Putamen (tissue), 1 donor: ENCODE measurements around the gene MAGED1.

Source experiments
- DNase-seq: peaks from one replicate; pipeline ENCODE4 v3.0.0-alpha.2; 2016; ENCODE audit warnings: low spot score

Gene MAGED1, protein sequence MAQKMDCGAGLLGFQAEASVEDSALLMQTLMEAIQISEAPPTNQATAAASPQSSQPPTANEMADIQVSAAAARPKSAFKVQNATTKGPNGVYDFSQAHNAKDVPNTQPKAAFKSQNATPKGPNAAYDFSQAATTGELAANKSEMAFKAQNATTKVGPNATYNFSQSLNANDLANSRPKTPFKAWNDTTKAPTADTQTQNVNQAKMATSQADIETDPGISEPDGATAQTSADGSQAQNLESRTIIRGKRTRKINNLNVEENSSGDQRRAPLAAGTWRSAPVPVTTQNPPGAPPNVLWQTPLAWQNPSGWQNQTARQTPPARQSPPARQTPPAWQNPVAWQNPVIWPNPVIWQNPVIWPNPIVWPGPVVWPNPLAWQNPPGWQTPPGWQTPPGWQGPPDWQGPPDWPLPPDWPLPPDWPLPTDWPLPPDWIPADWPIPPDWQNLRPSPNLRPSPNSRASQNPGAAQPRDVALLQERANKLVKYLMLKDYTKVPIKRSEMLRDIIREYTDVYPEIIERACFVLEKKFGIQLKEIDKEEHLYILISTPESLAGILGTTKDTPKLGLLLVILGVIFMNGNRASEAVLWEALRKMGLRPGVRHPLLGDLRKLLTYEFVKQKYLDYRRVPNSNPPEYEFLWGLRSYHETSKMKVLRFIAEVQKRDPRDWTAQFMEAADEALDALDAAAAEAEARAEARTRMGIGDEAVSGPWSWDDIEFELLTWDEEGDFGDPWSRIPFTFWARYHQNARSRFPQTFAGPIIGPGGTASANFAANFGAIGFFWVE

DNA sequence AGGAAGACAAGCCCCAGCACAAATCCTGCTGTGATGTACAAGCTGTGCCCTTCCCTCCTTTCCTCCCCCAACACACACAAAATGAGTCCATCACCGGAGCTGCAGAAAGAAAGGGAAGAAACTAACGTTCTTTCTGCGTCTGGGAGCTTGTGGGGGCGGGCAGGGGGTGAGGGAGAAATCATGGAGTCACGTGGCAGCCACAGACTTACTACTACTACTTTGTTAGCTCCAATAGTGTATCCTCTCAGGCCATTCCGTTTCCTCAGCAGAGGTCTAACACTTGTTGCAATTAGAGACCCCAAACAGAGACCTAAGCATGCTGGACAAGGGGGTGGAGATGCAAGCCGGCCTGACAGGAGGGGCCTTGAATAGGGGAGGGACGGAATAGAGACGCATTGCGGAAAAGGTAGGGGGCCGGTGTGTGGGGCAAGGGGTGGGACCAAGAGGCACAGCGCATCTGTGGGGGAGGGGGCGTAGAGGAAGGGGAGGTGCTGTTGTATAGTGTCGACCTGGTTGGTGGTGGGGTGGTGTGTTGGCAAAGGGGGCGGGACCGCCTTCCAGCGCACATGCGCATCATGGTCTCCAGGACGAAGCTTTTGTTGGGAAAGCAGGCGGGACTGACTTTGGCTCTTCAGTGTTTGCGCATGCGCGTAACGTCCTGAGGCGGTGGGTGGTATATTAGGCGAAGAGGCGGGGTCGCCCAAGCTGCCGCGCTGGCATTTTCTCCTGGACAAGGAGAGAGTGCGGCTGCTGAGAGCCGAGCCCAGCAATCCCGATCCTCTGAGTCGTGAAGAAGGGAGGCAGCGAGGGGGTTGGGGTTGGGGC lies at the start of gene MAGED1:
TSS of gene MAGED1 (plus strand) at position 703 of the 825 bp plus-strand sequence. CDS start 682 bp downstream, outside the sequence.
- peak; percentile 89 for DNase-seq

- no peak for DNase-seq
Measured at GRCh38 chrX:51847463-51847862, 46.0 kb upstream of the MAGED1 start.

- no peak for DNase-seq
Measured at GRCh38 chrX:51851507-51852085, 41.8 kb upstream of the MAGED1 start.

DNA sequence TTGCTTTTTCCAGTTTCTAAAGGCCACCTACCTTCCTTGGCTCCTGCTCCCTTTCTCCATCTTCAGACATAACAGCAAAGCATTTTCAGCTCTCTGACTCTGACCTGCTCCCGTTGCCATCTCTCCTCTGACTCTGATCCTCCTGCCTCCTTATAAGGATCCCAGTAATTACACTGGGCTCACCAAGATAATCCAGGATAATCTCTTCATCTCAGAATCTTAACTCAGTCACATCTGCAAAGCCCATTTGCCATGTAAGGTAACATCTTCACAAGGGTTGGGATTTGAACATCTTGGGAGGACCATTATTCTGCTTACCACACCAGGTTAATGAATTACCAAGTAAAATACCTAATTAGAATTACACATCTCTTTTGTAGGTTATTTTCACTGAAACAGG lies 41.3 kb upstream of the MAGED1 start:
- DNase-seq: no peak

DNA sequence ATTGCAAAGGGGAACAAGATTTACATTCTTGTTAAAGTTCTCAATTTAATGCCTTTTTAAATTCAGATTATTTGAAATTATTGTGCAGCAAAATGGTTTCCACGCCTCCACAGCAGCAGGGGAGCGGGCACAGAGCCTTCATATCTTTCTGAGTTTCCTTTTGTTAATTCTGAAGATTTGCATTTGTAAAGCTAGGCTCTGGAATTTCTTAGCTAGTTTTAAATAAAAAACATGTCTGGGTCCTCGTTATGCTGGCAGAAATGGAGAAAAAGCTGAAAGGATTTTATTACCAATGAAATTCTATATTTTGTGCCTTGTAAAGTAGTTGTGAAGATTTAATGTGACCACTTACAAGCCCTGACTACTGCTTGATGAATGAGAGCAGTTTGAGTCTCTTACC lies 40.8 kb upstream of the MAGED1 start:
- DNase-seq: no peak

- no peak for DNase-seq
Measured at GRCh38 chrX:51853251-51853650, 40.2 kb upstream of the MAGED1 start.

DNA sequence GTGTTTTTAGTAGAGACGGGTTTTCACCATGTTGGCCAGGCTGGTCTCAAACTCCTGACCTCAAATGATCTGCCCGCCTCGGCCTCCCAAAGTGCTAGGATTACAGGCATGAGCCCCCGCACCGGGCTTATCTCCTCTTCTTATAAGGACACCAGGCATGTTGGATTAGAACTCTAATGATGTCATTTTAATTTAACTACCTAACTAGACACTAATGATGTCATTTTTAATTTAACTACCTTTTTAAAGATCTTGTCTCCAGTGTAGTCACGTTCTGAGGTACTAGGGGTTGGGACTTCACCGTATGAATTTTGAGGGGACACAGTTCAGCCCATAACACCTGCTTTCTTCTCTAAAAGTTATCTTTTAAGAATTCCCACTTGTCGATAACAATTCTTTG lies 37.7 kb upstream of the MAGED1 start:
- no peak for DNase-seq

DNA sequence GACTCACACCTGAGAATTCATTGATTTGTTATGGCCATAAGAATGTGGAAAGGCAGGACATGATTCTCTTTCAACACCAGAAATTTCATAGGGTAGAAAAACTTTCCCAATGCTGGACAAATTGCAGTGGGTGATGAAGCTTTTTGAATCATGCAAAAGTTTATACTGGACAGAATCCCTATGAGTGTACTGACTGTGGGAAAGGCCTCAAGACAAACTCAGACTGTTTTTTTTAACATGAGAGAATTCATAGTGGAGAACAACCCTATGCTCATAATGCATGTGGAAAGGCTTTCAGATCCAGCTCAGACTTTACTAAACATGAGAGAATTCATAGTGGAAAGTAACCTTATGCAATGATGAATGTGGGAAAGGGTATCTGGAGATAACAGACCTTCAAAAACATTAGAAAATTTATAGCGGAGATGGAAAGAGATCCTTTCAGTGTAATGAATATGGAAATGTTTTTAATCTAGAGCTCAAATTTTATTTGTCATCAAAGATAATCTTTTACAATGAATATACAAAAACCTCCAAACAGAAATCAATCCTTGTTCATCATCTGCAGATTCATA lies 36.2 kb upstream of the MAGED1 start:
- DNase-seq: no peak

GRCh38 chrX:51860679-51861078 lies 32.7 kb upstream of the MAGED1 start:
- peak; percentile 4 for DNase-seq

DNA sequence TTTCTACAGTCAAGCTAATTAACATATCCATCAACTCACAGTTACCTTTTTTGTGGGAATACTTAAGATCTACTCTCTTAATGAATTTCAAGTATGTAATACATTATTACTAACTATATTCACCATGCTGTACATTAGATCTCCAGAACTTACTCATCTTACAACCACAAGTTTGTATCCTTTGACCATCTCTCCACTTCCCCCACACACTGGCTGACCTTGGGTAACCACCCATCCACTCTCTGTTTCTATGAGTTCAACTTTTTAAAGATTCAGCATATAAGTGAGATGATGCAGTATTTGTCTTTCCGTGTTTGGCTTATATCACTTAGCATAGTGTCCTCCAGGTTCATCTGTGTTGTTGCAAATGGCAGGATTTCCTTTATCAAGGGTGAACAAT lies 30.5 kb upstream of the MAGED1 start:
- no peak for DNase-seq

- DNase-seq: no peak
Measured at GRCh38 chrX:51866210-51866609, 27.2 kb upstream of the MAGED1 start.

DNA sequence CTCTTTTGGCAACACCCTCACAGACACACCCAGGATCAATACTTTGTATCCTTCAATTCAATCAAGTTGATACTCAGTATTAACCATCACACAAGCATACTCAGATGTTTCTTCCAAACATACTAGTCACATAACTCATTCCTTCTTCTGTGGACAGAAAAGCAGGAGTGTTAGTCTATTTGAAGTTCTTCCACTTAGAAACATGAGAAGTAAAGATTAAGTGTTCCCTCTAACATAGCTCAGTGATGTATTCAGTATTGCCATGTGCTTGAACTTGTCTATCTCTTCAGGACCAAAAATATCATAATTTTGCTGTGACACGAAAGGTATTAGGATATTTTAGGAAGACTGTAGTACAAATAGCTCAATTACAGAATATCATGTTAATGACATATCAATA lies 25.8 kb upstream of the MAGED1 start:
- no peak for DNase-seq

- no peak for DNase-seq
Measured at GRCh38 chrX:51870354-51870753, 23.1 kb upstream of the MAGED1 start.

DNA sequence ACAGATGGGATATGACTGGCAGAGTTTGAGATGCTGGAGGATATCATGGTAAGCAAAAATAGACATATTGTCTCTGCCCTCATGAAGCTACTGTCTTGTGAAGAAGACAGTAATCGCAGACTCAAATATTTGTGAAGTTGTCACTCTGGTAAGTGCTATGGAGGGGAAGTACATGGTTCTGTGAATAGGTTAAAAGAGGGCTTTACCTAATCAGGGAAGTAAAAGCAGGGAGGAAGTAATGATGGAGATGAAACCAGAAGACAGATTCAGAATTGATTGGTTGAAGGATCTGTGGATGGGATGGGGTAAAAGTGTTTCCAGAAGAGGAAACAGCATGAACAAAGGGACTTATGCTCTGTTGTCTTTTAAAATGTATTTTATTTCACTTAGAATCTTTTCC lies 19.3 kb upstream of the MAGED1 start:
- no peak for DNase-seq

- DNase-seq: no peak
Measured at GRCh38 chrX:51876441-51876840, 17.0 kb upstream of the MAGED1 start.

DNA sequence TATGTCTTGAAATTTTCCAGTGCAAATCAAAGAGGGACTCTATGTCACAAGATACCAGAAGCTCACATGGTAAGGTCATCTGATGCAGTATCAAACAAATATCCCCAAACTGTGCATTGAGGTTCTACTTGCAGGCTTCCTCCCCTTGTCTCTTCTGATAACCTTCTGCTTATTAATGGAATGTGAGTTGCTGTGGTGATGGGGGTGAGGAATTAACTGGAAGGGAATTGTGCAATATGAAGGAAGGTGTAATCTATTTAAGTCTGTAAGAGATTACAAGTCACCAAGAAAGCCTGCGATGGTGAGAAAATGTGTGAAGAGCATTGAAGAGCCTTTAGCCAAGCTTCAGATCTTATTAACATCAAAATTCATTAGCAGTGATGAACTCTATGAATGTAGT lies 15.4 kb upstream of the MAGED1 start:
- no peak for DNase-seq

DNA sequence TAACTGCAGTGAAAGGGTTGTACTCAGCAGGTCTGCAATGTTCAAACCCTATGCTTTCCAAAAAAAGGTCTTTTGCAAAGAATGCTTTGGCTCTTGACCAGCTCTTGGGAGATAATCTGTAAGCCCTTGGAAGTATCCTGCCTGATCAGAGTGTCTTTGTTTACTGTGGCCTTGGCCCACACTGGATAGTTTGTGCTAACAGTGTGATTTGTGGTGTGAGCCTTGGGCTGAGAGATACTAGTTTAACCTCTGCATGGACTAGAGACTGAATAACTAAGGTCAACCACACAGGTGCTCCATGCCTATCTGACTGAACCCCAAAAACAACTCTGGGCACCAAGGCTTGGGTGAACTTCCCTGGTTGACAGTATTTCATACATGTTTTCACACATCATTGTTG lies 3.6 kb upstream of the MAGED1 start:
- DNase-seq: no peak

- no peak for DNase-seq
Measured at GRCh38 chrX:51891245-51891644, 2.2 kb upstream of the MAGED1 start.

GRCh38 chrX:51891821-51892551 lies 1.4 kb upstream of the MAGED1 start:
- peak; percentile 62 for DNase-seq

DNA sequence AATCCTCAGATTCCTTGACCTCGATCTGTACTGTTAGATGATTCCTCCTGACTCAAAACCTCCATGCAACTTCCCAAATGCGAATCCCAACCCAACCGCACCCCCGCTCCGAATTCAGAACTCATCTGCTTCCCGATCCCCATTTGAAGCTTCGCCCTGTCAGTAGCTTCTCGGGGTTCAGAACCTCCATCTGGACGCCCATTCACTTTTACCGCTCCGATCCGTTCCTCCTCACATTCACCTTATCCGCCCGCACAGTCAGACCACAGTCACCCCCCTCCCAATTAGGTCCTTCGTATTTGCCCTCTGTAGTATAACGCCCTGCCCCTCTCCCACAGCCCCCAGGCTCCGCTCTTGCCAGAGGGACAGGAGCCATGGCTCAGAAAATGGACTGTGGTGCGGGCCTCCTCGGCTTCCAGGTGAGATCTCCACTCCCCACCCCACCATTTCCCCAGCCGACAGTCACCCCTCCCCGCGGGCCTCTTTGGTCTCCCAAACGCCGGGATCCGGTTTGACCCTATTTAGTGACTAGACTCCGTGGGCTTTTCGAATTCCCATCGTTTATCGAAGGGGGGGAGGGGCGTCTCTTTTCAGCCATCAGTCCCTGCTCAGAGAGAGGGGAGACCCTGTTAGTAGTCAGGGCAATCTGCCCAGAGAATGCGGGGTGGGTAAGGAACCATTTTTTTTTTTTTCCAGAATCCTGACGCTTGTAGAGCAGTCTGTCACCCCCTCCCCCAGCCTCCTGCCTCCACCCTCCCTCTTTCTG lies 691 bp downstream of the MAGED1 start:
- peak; percentile 15 for DNase-seq
